Astrocyte (in vitro differentiated cells and primary cell): ENCODE data around the gene PRR12.

ENCODE experiments used
- CTCF ChIP-seq: IDR thresholded peaks from 2 replicates; pipeline ENCODE4 v1.5.1; 2011; ENCODE audit warnings: low read depth, mild to moderate bottlenecking, inconsistent platforms, low read length, moderate library complexity; ENCODE audit not compliant: insufficient read depth
- EZH2 ChIP-seq: IDR thresholded peaks from 2 replicates; pipeline ENCODE4 v1.6.1; 2012; ENCODE audit warnings: mild to moderate bottlenecking, low read length, inconsistent platforms; ENCODE audit not compliant: insufficient read depth

DNA sequence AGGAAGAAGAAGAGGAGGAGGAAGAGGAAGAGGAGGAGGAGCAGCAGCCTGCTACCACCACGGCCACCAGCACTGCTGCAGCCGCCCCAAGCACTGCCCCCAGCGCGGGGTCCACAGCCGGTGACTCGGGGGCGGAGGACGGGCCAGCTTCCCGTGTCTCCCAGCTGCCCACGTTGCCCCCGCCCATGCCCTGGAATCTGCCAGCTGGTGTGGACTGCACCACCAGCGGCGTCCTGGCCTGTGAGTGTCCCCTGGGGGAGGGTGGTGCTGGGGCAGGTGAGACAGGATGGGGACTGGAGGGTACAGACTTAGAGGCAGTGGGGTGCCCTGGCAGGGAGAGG, 62.5 kb downstream of the PRR12 start:
- TF ChIP-seq EZH2 = no peak
- TF ChIP-seq CTCF = no peak
